ENCODE measurements around the gene CCDC117. TPM values are rescaled to one million over a fixed set of nuclear protein-coding genes. Genes with fewer than 3 reads are reported as not detected.

Gene CCDC117
- polyA plus RNA-seq, 1 donor (not counting 4 experiments of a cell fraction or from before 2014, with no cell fraction given): 8.8 TPM

- H3K4me1 ChIP-seq (ENCODE audit: control insufficient read depth, extremely low read depth, insufficient read depth, low read length): peaks cover 16% of the 10 kb centered on the region
- no peak for FAIRE-seq
- dilution Hi-C loops (cut with MboI; ENCODE audit: extremely low pct_ligation_motif_present, low sequenced_read_pairs): no loop called here
Observed at GRCh38 chr22:28769394-28770085, 3.0 kb upstream of the CCDC117 start.

DNA sequence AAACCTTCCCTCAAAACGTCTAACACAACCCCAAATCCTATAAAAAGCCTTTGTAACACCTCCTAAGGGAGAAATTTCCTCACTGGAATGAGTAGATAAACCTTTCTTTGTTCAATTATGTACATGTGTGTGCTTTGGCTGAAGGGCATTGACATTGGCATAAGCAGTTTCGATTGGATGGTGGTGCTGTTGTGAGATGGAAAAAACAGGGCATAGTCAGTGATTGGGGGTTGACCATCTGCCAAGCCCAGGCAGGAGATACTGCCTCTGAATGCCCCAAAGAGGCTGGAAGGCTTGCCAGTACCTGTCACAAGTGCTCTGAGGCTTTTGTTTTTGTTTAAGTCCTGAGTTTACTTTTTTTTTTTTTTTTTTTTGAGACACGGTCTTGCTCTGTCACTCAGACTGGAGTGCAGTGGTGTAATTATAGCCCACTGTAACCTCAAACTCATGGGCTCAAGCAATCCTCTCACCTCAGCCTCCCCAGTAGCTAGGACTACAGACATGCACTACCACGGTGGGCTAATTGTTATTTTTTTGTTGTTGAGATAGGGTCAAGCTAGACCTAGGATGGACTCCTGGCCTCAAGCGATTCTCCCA, 1.2 kb upstream of the CCDC117 start:
- no peak overlapping the region for H3K4me3 ChIP-seq (ENCODE audit: control insufficient read depth in 2 of 3, extremely low read depth in 1 of 3, insufficient read depth in 2 of 3, low read depth in 1 of 3, low read length in 3 of 3)
- peaks cover 26% of the 10 kb centered on the region for H3K79me2 ChIP-seq (ENCODE audit: control insufficient read depth, insufficient read depth, low read length)
- DNase-seq (ENCODE audit: low read depth, low spot score) (no peak), FAIRE-seq (peak; percentile 29)
- peak overlapping the region; percentile 22 for H2AFZ ChIP-seq (ENCODE audit: control insufficient read depth, low read length)
- H4K20me1 ChIP-seq (ENCODE audit: control insufficient read depth, extremely low read depth, insufficient read depth, low read length): no peaks in the 10 kb centered on the region
- no peaks in the 10 kb centered on the region for H3K27me3 ChIP-seq (ENCODE audit: control insufficient read depth, extremely low read depth, insufficient read depth, low read length)
- H3K9ac ChIP-seq (ENCODE audit: control insufficient read depth, extremely low read depth, insufficient read depth, low read length): no peak overlapping the region
- no peaks in the 10 kb centered on the region for H3K9me3 ChIP-seq (ENCODE audit: control insufficient read depth, low read depth, low read length)
- dilution Hi-C loops (cut with MboI; ENCODE audit: extremely low pct_ligation_motif_present, low sequenced_read_pairs): no loop called here
- H3K4me2 ChIP-seq (ENCODE audit: control insufficient read depth, extremely low read depth, insufficient read depth, low read depth, low read length): peak overlapping the region; percentile 25
- H3K9me1 ChIP-seq (ENCODE audit: control insufficient read depth, extremely low read depth, insufficient read depth, low read length): no peaks in the 10 kb centered on the region
- no peak overlapping the region for H3K27ac ChIP-seq (ENCODE audit: control insufficient read depth, insufficient read depth, low read length)
- no peaks in the 10 kb centered on the region for H3K36me3 ChIP-seq (ENCODE audit: control insufficient read depth in 2 of 2, extremely low read depth in 1 of 2, insufficient read depth in 2 of 2, low read length in 2 of 2)
- TF ChIP-seq EZH2 (IDR thresholded peaks at IDR 0.05; ENCODE audit: low read length): no peak
- TF ChIP-seq, protein P1, sequence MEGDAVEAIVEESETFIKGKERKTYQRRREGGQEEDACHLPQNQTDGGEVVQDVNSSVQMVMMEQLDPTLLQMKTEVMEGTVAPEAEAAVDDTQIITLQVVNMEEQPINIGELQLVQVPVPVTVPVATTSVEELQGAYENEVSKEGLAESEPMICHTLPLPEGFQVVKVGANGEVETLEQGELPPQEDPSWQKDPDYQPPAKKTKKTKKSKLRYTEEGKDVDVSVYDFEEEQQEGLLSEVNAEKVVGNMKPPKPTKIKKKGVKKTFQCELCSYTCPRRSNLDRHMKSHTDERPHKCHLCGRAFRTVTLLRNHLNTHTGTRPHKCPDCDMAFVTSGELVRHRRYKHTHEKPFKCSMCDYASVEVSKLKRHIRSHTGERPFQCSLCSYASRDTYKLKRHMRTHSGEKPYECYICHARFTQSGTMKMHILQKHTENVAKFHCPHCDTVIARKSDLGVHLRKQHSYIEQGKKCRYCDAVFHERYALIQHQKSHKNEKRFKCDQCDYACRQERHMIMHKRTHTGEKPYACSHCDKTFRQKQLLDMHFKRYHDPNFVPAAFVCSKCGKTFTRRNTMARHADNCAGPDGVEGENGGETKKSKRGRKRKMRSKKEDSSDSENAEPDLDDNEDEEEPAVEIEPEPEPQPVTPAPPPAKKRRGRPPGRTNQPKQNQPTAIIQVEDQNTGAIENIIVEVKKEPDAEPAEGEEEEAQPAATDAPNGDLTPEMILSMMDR (optimal IDR thresholded peaks at IDR 0.05 in 1 of 3, IDR thresholded peaks at IDR 0.05 in 1 of 3, conservative IDR thresholded peaks at IDR 0.05 in 1 of 3; ENCODE audit: extremely low read depth in 1 of 3, insufficient read depth in 2 of 3, low read length in 3 of 3): no peak
- peaks cover 16% of the 10 kb centered on the region for H3K4me1 ChIP-seq (ENCODE audit: control insufficient read depth, extremely low read depth, insufficient read depth, low read length)

More at GRCh38 chr22:28769394-28770085, 3.0 kb upstream of the CCDC117 start:
- H2AFZ ChIP-seq (ENCODE audit: control insufficient read depth, low read length): no peak overlapping the region
- no peaks in the 10 kb centered on the region for H3K27me3 ChIP-seq (ENCODE audit: control insufficient read depth, extremely low read depth, insufficient read depth, low read length)
- no peaks in the 10 kb centered on the region for H4K20me1 ChIP-seq (ENCODE audit: control insufficient read depth, extremely low read depth, insufficient read depth, low read length)
- H3K27ac ChIP-seq (ENCODE audit: control insufficient read depth, insufficient read depth, low read length): no peak overlapping the region
- no peaks in the 10 kb centered on the region for H3K36me3 ChIP-seq (ENCODE audit: control insufficient read depth in 2 of 2, extremely low read depth in 1 of 2, insufficient read depth in 2 of 2, low read length in 2 of 2)
- peaks cover 12% of the 10 kb centered on the region for H3K79me2 ChIP-seq (ENCODE audit: control insufficient read depth, insufficient read depth, low read length)
- H3K9me1 ChIP-seq (ENCODE audit: control insufficient read depth, extremely low read depth, insufficient read depth, low read length): no peaks in the 10 kb centered on the region
- no peaks in the 10 kb centered on the region for H3K9me3 ChIP-seq (ENCODE audit: control insufficient read depth, low read depth, low read length)
- H3K9ac ChIP-seq (ENCODE audit: control insufficient read depth, extremely low read depth, insufficient read depth, low read length): no peak overlapping the region
- H3K4me3 ChIP-seq (ENCODE audit: control insufficient read depth in 2 of 3, extremely low read depth in 1 of 3, insufficient read depth in 2 of 3, low read depth in 1 of 3, low read length in 3 of 3): no peak overlapping the region
- no peak overlapping the region for H3K4me2 ChIP-seq (ENCODE audit: control insufficient read depth, extremely low read depth, insufficient read depth, low read depth, low read length)
- TF ChIP-seq, protein P1 (optimal IDR thresholded peaks at IDR 0.05 in 1 of 3, IDR thresholded peaks at IDR 0.05 in 1 of 3, conservative IDR thresholded peaks at IDR 0.05 in 1 of 3; ENCODE audit: extremely low read depth in 1 of 3, insufficient read depth in 2 of 3, low read length in 3 of 3): no peak
- no peak for TF ChIP-seq EZH2 (IDR thresholded peaks at IDR 0.05; ENCODE audit: low read length)
- no peak for DNase-seq (ENCODE audit: low read depth, low spot score)

Data from keratinocyte (primary cell).